Activated CD4-positive, CD25-positive, alpha-beta regulatory T cell treated with anti-CD3 and anti-CD28 coated beads, Interleukin-2, amount 50 U/mL, for 24 hours (primary cell): Measurements from ENCODE around the gene PDIA5.

Source experiments
- ATAC-seq, 2 donors: fragments of 150-1000 bp; cut with Tn5 transposase; one replicate each; pipeline ENCODE4 v1.10.0; 2021; ENCODE audit warnings: mild to moderate bottlenecking in 1 of 2, moderate library complexity in 1 of 2

PDIA5 gene

DNA sequence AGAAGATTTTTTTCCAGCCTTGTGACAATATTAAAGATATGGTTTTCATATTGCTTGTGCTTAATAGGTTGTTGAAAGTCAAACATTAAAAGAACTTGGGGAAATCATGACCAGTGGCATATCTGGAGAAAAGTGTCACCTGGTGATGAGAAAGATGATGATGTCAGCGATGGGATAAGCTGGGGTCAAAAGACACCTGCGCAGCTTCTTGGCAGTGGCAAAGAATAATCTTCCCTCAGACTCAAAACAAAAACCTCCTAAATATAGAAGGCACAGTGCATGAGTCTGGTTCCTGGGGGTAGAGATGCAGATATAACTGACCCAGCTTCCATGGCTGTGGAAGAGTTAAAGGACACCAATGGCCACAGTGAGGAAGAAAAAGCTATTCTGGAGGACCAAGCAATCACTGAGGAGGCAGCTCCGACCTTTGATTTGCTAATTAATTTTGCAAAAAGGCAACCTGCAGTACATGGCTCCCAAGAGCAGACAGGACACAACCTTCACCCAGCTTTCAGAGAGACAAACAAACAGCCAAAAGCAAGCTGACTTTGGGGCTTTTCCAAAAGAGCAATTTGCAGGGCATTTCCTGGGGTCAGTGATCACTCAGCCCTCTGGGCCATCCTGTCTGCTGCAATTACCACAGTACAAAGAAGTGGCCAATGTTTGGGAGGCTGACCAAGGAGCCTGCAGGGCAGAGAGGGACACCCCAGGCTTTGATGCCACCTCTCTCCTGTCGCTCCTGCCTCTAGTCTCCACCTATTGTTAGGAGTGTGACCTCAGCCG is 21.7 kb upstream of the PDIA5 start:
- ATAC-seq, result no peak

- ATAC-seq, result no peak
Observed at GRCh38 chr3:123046262-123047061, 20.4 kb upstream of the PDIA5 start.

GRCh38 chr3:123047062-123047319 is 19.8 kb upstream of the PDIA5 start:
- no peak for ATAC-seq

DNA sequence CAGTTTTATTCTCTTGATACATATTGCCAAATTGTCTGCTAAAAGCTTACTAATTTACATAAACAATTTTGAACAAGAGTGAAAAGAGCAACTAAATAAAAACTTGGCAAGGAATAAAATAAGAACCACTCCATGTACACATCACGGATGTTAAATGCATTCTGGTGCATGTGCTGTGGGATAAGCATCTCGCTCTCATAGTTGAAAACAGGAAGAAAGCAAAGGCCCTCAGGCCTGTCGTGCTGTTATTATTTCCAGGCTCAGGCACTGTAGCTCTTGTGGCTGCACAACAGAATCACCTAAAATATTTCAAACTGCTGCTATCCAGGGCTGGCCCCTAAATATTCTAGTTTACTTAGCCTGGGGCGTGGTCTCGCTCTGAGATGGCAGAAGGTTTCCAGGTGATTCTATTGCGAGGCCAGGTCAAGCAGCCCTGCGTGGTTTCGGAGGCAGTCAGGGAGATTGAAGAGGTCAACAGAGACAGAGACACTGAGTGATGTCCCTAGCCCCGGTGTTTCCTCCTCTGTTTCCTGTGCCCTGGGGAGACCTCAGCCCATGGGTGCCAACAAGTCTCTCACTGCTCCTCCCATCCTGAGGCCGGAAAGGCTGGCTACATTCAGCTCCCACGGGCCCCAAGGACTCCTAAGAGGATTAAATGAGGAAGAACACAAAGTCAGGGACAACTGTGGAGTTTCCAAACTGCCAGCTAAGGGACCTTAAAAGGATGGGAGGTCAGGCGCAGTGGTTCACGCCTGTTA is 18.2 kb upstream of the PDIA5 start:
- no peak for ATAC-seq

DNA sequence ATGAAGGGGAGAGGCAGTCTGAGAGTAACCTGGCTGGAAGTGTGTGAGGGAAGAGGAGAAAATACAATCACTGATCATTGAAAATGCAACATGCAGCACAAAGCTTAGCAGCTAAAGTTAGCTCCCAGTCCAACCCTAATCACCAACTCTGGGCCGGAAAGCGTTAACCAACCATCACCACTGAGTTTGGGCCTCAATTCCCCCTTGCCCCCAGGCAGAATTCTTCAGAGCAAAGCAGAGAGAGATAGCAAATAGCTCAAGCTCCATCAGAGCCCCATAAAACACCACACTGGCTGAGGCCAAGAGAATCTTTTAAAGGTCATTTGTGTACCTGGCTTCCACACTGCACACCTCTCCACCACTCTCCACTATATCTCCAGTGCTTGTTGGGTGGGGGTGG is 16.2 kb upstream of the PDIA5 start:
- no peak for ATAC-seq

- ATAC-seq, result no peak
Observed at GRCh38 chr3:123053107-123053506, 13.7 kb upstream of the PDIA5 start.

DNA sequence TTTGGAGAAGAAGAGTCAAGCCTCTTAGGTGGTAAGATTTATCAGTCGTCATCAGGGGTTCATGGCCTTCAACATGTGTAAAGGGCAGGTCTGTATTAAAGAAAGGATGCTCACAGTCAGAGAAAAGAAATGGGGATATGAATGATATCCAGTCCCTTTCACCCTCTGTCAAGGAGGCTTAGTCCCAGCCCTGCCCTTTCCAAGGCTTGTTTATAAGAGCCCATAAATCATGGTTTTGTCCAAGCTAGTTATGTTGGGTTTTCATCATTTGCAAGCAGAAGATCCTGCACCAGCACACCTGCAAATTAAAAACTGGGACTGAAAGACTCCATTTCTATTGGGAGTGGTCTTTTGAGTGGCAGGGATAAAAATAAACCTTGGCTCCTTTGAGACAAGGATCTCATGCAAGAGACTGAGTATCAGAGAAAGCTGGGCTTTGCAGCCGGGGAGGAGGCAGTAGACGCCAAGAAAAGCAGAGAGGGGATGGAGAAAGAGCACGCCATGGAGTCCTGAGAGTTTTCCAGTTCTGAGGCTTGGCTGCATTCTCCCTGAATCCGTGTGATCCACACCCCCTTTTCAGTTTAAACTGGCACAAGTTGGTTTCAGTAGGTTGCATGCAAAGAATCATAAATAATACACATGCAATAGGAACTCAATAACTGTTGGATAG is 12.6 kb upstream of the PDIA5 start:
- no peak for ATAC-seq

GRCh38 chr3:123054931-123055330 is 11.9 kb upstream of the PDIA5 start:
- ATAC-seq, result no peak

GRCh38 chr3:123055352-123055751 is 11.5 kb upstream of the PDIA5 start:
- no peak for ATAC-seq

DNA sequence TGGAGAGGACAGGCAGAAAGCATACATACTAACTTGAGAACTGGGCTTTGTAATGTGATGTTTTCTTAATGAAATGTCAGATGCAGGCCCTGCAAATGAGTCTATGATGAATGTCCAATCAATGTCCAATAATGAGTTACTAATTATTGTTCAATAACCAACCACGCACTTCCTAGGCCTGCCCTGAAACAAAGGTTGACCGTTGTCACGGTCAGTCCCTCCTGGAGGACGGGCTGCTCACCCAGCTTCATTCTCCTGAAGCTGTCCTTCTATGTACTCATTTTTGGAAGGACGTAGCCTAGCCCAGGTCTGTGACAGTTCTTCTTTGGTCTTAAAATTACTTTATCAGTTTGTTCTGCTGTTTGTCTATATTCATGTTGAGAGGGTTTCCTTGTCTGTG is 8.3 kb upstream of the PDIA5 start:
- no peak for ATAC-seq

DNA sequence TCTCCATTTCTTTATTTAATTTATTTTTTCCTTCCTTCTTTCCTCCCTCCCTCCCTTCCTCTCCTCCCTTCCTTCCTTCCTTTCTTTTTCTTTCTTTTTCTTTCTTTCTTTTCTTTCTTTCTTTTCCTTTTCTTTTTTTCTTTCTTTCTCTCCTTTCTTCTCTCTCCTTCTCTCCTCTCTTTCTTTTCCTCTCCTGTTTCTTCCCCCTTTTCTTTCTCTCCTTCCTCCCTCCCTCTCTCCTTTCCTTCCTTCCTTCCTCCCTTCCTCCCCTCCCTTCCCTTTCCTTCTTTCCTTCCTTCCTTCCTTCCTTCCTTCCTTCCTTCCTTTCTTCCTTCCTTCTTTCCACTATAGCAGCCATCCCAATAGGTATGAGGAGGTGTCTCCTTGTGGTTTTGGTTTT is 6.8 kb upstream of the PDIA5 start:
- ATAC-seq, result no peak

- no peak for ATAC-seq
Observed at GRCh38 chr3:123061856-123062255, 5.0 kb upstream of the PDIA5 start.

DNA sequence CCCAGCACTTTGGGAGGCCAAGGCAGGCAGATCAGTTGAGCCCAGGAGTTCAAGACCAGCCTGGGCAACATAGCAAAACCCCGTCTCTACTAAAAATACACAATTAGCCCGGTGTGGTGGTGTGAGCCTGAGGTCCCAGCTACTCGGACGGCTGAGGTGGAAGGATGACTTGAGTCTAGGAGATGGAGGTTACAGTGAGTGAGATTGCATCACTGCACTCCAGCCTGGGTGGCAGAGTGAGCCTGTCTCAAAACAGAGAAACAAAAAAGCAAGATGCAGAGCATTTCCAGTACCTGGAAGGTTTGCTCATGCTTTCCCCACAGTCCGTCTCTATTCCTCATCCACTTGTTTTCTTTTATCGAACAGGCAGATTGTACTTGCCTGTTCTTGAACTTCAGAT is 3.8 kb upstream of the PDIA5 start:
- no peak for ATAC-seq

GRCh38 chr3:123064506-123064905 is 2.3 kb upstream of the PDIA5 start:
- no peak for ATAC-seq

DNA sequence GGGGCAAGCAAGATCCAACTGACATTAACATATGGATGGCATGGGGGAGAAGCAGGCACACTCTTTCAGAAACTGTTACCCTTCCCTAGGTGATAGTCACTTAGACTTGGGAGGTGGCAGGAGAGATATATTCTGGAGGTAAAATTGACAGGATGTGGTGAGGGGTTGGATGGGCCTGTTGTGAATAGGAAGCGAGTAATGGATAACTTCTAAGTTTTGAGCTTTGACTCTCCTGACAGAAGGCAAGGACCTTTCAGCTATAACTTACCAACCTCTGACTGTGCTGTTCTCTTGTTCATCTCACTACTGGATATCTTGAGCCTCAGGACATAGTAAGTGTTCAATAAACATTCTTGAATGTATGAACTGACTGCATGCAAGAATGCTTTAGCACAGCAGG is 1.9 kb upstream of the PDIA5 start:
- ATAC-seq, result no peak

- no peak for ATAC-seq
Observed at GRCh38 chr3:123066599-123066895, 278 bp upstream of the PDIA5 start.

- ATAC-seq, result peak; percentile 34 to 38
Observed at GRCh38 chr3:123067689-123068600, 1.1 kb downstream of the PDIA5 start.

GRCh38 chr3:123068601-123069381 is 2.0 kb downstream of the PDIA5 start:
- no peak for ATAC-seq

GRCh38 chr3:123070510-123070909 is 3.7 kb downstream of the PDIA5 start:
- no peak for ATAC-seq

DNA sequence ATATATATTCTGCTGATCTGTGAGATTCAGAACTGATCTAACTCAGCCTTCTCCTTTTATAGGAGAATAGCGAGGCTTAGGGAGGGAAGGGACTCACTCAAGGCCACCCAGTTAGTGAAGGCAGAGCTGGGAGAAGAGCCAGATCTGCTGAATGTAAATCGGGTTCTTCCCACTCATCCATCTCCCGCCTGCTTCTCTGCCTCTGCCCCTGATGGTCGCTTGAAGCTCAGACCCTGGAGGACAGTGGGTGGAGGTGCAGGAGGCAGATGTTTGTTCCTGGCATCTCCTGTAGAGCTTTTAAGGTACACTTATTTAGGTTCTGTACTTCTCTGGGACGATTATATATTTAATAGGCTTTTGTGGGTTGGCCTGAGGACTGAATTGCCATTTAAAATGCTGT is 4.3 kb downstream of the PDIA5 start:
- no peak for ATAC-seq

DNA sequence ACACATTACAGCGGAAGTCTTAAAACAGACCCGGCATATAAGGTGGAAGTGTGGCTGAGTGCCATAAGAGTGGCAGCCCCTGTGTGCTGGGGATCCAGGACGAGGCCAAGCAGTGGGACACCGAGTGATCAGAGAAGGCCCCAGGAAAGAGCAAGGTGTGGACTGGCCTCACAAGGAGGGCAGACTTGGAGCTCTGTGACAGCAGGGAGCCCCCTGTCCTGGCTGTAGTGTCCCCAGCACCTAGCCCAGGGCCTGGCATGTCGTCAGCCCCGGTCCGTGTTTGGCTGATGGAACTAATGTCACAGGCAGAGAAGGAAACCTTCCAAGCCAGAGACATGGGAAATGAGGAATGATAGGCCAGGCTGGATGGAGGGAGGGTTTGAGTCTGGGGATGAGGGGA is 4.8 kb downstream of the PDIA5 start:
- ATAC-seq, result no peak

GRCh38 chr3:123072152-123072551 is 5.3 kb downstream of the PDIA5 start:
- no peak for ATAC-seq
